DOHH2 (cell line): Measurements from ENCODE around the gene ACSS3.

ENCODE experiments used
- H3F3A ChIP-seq: fragments of 200-600 bp; sonication (generic), shearing (Covaris generic); 2 replicates; pipeline ENCODE4 v1.6.0; 2016; ENCODE audit warnings: antibody characterized with exemption, mild to moderate bottlenecking; ENCODE audit not compliant: control insufficient read depth, insufficient read depth
- H3K27ac ChIP-seq: fragments of 200-600 bp; sonication (generic); 2 replicates; pipeline ENCODE4 v1.5.1; 2014; ENCODE audit warnings: low read depth, mild to moderate bottlenecking, low read length, moderate library complexity
- H3K27me3 ChIP-seq: fragments of 200-600 bp; sonication (generic); 2 replicates; pipeline ENCODE4 v1.6.1; 2014; ENCODE audit warnings: mild to moderate bottlenecking, low read length, mixed read lengths; ENCODE audit not compliant: control insufficient read depth
- H3K36me3 ChIP-seq: fragments of 200-600 bp; sonication (generic); 2 replicates; pipeline ENCODE4 v1.6.1; 2014; ENCODE audit warnings: mild to moderate bottlenecking, low read length, moderate library complexity, mixed read lengths; ENCODE audit not compliant: control insufficient read depth
- H3K4me1 ChIP-seq: fragments of 200-600 bp; sonication (generic); 2 replicates; pipeline ENCODE4 v1.6.1; 2014; ENCODE audit warnings: mild to moderate bottlenecking, low read length, mixed read lengths; ENCODE audit not compliant: control insufficient read depth
- H3K4me2 ChIP-seq: fragments of 200-600 bp; sonication (generic); 2 replicates; pipeline ENCODE4 v1.6.0; 2014; ENCODE audit warnings: mild to moderate bottlenecking, low read length, moderate library complexity
- H3K4me3 ChIP-seq: fragments of 200-600 bp; sonication (generic); 2 replicates; pipeline ENCODE4 v1.5.1; 2014; ENCODE audit warnings: mild to moderate bottlenecking, low read length, mixed read lengths
- H3K79me2 ChIP-seq: fragments of 200-600 bp; sonication (generic); 2 replicates; pipeline ENCODE4 v1.6.1; 2014; ENCODE audit warnings: mild to moderate bottlenecking, low read length, mixed read lengths; ENCODE audit not compliant: control insufficient read depth
- H3K9me2 ChIP-seq: fragments of 200-600 bp; sonication (generic); replicated peaks from 2 replicates; pipeline ENCODE4 v1.6.1; 2014; ENCODE audit warnings: mild to moderate bottlenecking, low read length, mixed read lengths; ENCODE audit not compliant: control insufficient read depth
- H3K9me3 ChIP-seq: fragments of 200-600 bp; sonication (generic); 2 replicates; pipeline ENCODE4 v1.6.1; 2014; ENCODE audit warnings: antibody characterized with exemption, low read length, mixed read lengths; ENCODE audit not compliant: control insufficient read depth, insufficient read depth
- H4K20me1 ChIP-seq: fragments of 200-600 bp; sonication (generic); 2 replicates; pipeline ENCODE4 v1.6.0; 2014; ENCODE audit warnings: low read depth, mild to moderate bottlenecking, antibody characterized with exemption, low read length, moderate library complexity; ENCODE audit not compliant: control insufficient read depth, insufficient read depth
- EZH2phosphoT487 ChIP-seq: fragments of 200-600 bp; sonication (generic); IDR thresholded peaks from 2 replicates; pipeline ENCODE4 v1.6.1; 2017; ENCODE audit warnings: borderline replicate concordance, mild to moderate bottlenecking, antibody characterized with exemption, low read length, moderate library complexity, mixed read lengths
- TF ChIP-seq, protein P1 (sequence below): fragments of 200-600 bp; sonication (generic); IDR thresholded peaks from one replicate; pipeline ENCODE4 v1.5.1; 2014; ENCODE audit warnings: antibody characterized with exemption, mild to moderate bottlenecking, low read depth, low read length; ENCODE audit not compliant: poor library complexity, severe bottlenecking

Gene ACSS3

DNA sequence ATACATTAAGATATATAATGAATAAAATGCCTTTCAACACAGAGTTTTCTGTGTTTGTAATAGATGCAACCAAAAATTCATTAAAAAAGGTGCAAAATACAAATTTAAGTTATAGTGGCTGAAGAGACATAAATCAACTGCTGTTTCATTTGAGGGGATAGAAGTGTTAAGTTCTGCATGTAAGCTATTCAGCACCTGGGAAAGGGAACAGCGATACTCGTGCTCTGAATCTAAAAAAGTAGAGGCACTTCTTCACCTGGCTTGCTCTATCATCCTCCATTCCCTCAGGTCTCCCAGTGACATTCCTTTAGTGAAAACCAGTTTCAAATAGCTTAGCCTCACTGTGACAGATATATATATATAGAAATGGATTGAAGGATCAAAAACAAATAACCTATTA lies 222.6 kb downstream of the ACSS3 start:
- Histone ChIP-seq H3K4me2 (no peak overlapping the region), H3K4me3 (no peak overlapping the region), H3K27ac (no peak overlapping the region), H3K79me2 (no peaks in the 10 kb centered on the region), H3K9me2 (no peaks in the 10 kb centered on the region), H3K36me3 (no peaks in the 10 kb centered on the region), H3K4me1 (no peaks in the 10 kb centered on the region), H3K9me3 (no peaks in the 10 kb centered on the region), H4K20me1 (no peaks in the 10 kb centered on the region), H3F3A (no peaks in the 10 kb centered on the region), H3K27me3 (no peaks in the 10 kb centered on the region)
- TF ChIP-seq EZH2phosphoT487 = no peak

DNA sequence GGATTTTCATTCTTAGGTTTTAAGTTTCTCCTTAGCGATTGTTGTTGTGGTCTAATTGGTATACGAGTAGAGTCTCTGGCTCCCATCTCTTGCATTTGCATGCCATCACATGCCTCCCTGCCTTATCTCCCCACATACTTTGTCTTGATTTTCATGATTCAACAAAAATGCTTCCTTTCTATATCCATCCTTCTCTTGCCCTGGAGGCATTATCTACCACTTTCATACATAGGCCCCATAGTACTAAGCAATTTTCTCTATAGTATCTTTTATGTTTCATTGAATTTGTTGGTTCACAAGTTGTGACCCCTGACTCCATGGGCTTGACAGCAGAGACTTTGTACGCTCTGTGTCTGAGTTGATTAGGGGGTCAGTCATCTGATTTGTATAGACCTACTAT lies 226.1 kb downstream of the ACSS3 start:
- Histone ChIP-seq H3K4me2 (no peak overlapping the region), H3K27me3 (no peaks in the 10 kb centered on the region), H4K20me1 (no peaks in the 10 kb centered on the region), H3K9me3 (no peaks in the 10 kb centered on the region), H3K79me2 (no peaks in the 10 kb centered on the region), H3K36me3 (no peaks in the 10 kb centered on the region), H3K4me1 (no peaks in the 10 kb centered on the region), H3K27ac (no peak overlapping the region), H3F3A (no peaks in the 10 kb centered on the region), H3K9me2 (no peaks in the 10 kb centered on the region), H3K4me3 (no peak overlapping the region)
- TF ChIP-seq, protein P1, sequence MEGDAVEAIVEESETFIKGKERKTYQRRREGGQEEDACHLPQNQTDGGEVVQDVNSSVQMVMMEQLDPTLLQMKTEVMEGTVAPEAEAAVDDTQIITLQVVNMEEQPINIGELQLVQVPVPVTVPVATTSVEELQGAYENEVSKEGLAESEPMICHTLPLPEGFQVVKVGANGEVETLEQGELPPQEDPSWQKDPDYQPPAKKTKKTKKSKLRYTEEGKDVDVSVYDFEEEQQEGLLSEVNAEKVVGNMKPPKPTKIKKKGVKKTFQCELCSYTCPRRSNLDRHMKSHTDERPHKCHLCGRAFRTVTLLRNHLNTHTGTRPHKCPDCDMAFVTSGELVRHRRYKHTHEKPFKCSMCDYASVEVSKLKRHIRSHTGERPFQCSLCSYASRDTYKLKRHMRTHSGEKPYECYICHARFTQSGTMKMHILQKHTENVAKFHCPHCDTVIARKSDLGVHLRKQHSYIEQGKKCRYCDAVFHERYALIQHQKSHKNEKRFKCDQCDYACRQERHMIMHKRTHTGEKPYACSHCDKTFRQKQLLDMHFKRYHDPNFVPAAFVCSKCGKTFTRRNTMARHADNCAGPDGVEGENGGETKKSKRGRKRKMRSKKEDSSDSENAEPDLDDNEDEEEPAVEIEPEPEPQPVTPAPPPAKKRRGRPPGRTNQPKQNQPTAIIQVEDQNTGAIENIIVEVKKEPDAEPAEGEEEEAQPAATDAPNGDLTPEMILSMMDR = no peak
- TF ChIP-seq EZH2phosphoT487 = no peak
